GM12878 (cell line): ENCODE data around the gene WHRN. TPM values are rescaled to one million over a fixed set of nuclear protein-coding genes. Genes with fewer than 3 reads are reported as not detected.

Experiments used
- ATAC-seq: fragments of 200-7000 bp; cut with Tn5 transposase; 3 replicates; pipeline ENCODE4 v1.9.1; 2020; ENCODE audit warnings: mild to moderate bottlenecking, moderate library complexity
- BruUV-seq: library from RNA; stranded (reverse); fragments of 400-500 nt; replicated peaks from 2 replicates; lab custom pipeline; 2021; lab: Mats Ljungman, UMichigan
- CTCF ChIA-PET: fragments of 300-600 bp; sonication (Branson Sonifier 250); formaldehyde crosslinking; extraction: SDS; loops from one replicate; lab custom pipeline; 2021; ENCODE audit warnings: inconsistent platforms; lab: Yijun Ruan, JAX
- POLR2A ChIA-PET: fragments of 350-600 bp; formaldehyde crosslinking; extraction: SDS; loops from one replicate; lab custom pipeline; 2021; ENCODE audit warnings: inconsistent platforms; lab: Charles Lee
- RAD21 ChIA-PET: fragments of 300-600 bp; sonication (Branson Sonifier 250); formaldehyde crosslinking; loops from one replicate; lab custom pipeline; 2023; ENCODE audit warnings: antibody characterized with exemption; ENCODE audit not compliant: unreplicated experiment; lab: Charles Lee
- SMC1A ChIA-PET: fragments of 300-600 bp; sonication (Branson Sonifier 250); formaldehyde crosslinking; loops from one replicate; lab custom pipeline; 2023; ENCODE audit not compliant: unreplicated experiment, uncharacterized antibody; lab: Charles Lee
- DNase-seq: peaks from one replicate; pipeline ENCODE4 v3.0.0-alpha.2; 2011; ENCODE audit warnings: low read depth, low spot score
- FAIRE-seq: peaks from 3 replicates; lab custom pipeline; 2011; peaks lifted over from hg19 to GRCh38; lab: Jason Lieb, UNC
- H2AFZ ChIP-seq: 2 replicates; pipeline ENCODE4 v1.6.0; 2011; ENCODE audit warnings: low read depth, low read length, control low read depth; ENCODE audit not compliant: control insufficient read depth
- H3K27ac ChIP-seq: 2 replicates; pipeline ENCODE4 v1.5.1; 2011; ENCODE audit warnings: control low read depth; ENCODE audit not compliant: control insufficient read depth, insufficient read depth
- H3K27me3 ChIP-seq, 2 experiments: replicated peaks in 1 of 2; 2 replicates each; pipeline versions ENCODE4 v1.6.0 to v1.6.1; 2011; ENCODE audit warnings: low read length in 1 of 2; ENCODE audit not compliant: control insufficient read depth in 2 of 2, insufficient read depth in 2 of 2
- H3K36me3 ChIP-seq, 2 experiments: 2 replicates each; pipeline ENCODE4 v1.5.1; 2011; ENCODE audit warnings: low read length in 1 of 2; ENCODE audit not compliant: control insufficient read depth in 2 of 2, insufficient read depth in 2 of 2
- H3K4me1 ChIP-seq: 2 replicates; pipeline ENCODE4 v1.6.1; 2011; ENCODE audit warnings: mild to moderate bottlenecking, low read length, moderate library complexity, mixed read lengths; ENCODE audit not compliant: control insufficient read depth, insufficient read depth
- H3K4me2 ChIP-seq: 2 replicates; pipeline ENCODE4 v1.6.0; 2011; ENCODE audit warnings: control low read depth; ENCODE audit not compliant: control insufficient read depth, insufficient read depth
- H3K4me3 ChIP-seq: fragments of 200-600 bp; sonication (generic); 2 replicates; pipeline ENCODE4 v1.5.1; 2016
- H3K79me2 ChIP-seq: 2 replicates; pipeline ENCODE4 v1.6.0; 2011; ENCODE audit warnings: low read length; ENCODE audit not compliant: control insufficient read depth, insufficient read depth
- H3K9ac ChIP-seq: 2 replicates; pipeline ENCODE4 v1.8.0; 2011; ENCODE audit warnings: low read length, control low read depth, mixed read lengths; ENCODE audit not compliant: control insufficient read depth, insufficient read depth
- H3K9me3 ChIP-seq: replicated peaks from 3 replicates; pipeline ENCODE4 v1.5.1; 2011; ENCODE audit warnings: mild to moderate bottlenecking, low read length; ENCODE audit not compliant: control insufficient read depth, insufficient read depth
- H4K20me1 ChIP-seq: 2 replicates; pipeline ENCODE4 v1.6.0; 2011; ENCODE audit not compliant: control insufficient read depth, insufficient read depth
- BHLHE40 ChIP-seq, 2 experiments: fragments of 450-650 bp in 1 of 2; IDR thresholded peaks; 2 replicates each; pipeline ENCODE4 v1.6.1; 2011 to 2017; ENCODE audit warnings: low read depth in 2 of 2, borderline replicate concordance in 1 of 2, improper control_type of control experiment in 1 of 2, low read length in 1 of 2, mild to moderate bottlenecking in 1 of 2
- EGR1 ChIP-seq, 2 experiments: IDR thresholded peaks; 1 replicate in 1 of 2; 2 replicates in 1 of 2; pipeline ENCODE4 v1.6.1; 2011 to 2012; ENCODE audit warnings: low read depth in 2 of 2, low read length in 2 of 2, borderline replicate concordance in 1 of 2, mild to moderate bottlenecking in 1 of 2, moderate library complexity in 1 of 2
- IKZF1 ChIP-seq: fragments of 450-650 bp; conservative IDR thresholded peaks from 2 replicates; pipeline ENCODE4 v1.6.1; 2017; ENCODE audit warnings: antibody characterized with exemption, mild to moderate bottlenecking
- MEF2B ChIP-seq: fragments of 450-650 bp; IDR thresholded peaks from 2 replicates; pipeline ENCODE4 v1.6.1; 2018; ENCODE audit warnings: mild to moderate bottlenecking, moderate library complexity; ENCODE audit not compliant: partially characterized antibody, poor library complexity, severe bottlenecking
- NFYB ChIP-seq: IDR thresholded peaks from 2 replicates; pipeline ENCODE4 v1.6.1; 2011; ENCODE audit warnings: low read depth, mild to moderate bottlenecking, low read length, improper control_type of control experiment, moderate library complexity; ENCODE audit not compliant: insufficient read depth
- NR2C2 ChIP-seq: IDR thresholded peaks from 2 replicates; pipeline ENCODE4 v1.6.1; 2011; ENCODE audit warnings: borderline replicate concordance, low read depth; ENCODE audit not compliant: control insufficient read depth, insufficient read length
- POLR2A ChIP-seq: IDR thresholded peaks from 2 replicates; pipeline ENCODE4 v1.6.1; 2011; ENCODE audit warnings: low read depth, mild to moderate bottlenecking, low read length
- ZNF687 ChIP-seq: fragments of 450-650 bp; IDR thresholded peaks from 2 replicates; pipeline ENCODE4 v1.6.1; 2017; ENCODE audit warnings: mild to moderate bottlenecking, moderate library complexity
- WGBS: methylation state at CpG from one replicate; pipeline ENCODE4 v1.1.6; 2016; ENCODE audit warnings: low lambda C conversion rate; ENCODE audit not compliant: insufficient replicate concordance, insufficient coverage; ENCODE audit errors: missing lambda C conversion rate; 5-methylcytosine and 5-hydroxymethylcytosine counted together
- in situ Hi-C: fragments of 300-500 bp; cut with MboI; formaldehyde crosslinking; loops from 9 replicates; pipeline ENCODE4 v1.14.3; 2018; ENCODE audit warnings: mixed read lengths
- intact Hi-C: fragments of 100-400 bp; cut with micrococcal nuclease; formaldehyde crosslinking; loops from one replicate; pipeline ENCODE4 v1.14.2; 2022; ENCODE audit not compliant: unreplicated experiment
- polyA plus RNA-seq, 11 experiments: library from polyadenylated mRNA; depleted of rRNA in 4 of 11; unstranded in 6 of 11; stranded (reverse) in 5 of 11; fragments of >200 nt; fragmentation: Nextera tagmentation in 4 of 11; fragmentation: Illumina TruSeq in 1 of 11; extraction: Ambion mirVana in 4 of 11; extraction: Trizol in 1 of 11; gene quantifications; 1 replicate in 1 of 11; 2 replicates in 10 of 11; pipeline versions ENCODE4 v1.2.1 to v1.2.3, GENCODE V29; 2011 to 2016; ENCODE audit warnings: inconsistent platforms in 2 of 11, missing spikeins in 2 of 11, low read depth in 1 of 11
- total RNA-seq, 4 experiments: library from RNA; depleted of rRNA in 3 of 4; stranded (reverse); fragments of >200 nt in 3 of 4; fragmentation: Illumina TruSeq in 1 of 4; extraction: Trizol in 1 of 4; gene quantifications; 2 replicates each; pipeline versions ENCODE4 v1.2.1 to v1.2.3, GENCODE V29; 2013 to 2021

WHRN gene
- total and polyA plus RNA-seq, 10 of the 15 experiments (the other 5 are each of a cell fraction or from before 2014, with no cell fraction given): 0.04 to 18.2 (median 0.68) TPM; not detected in 1

- peaks cover 37% of the 10 kb centered on the region for H3K79me2 ChIP-seq
- no peak overlapping the region for H3K9ac ChIP-seq
- no peak overlapping the region for H3K4me3 ChIP-seq
- no peaks in the 10 kb centered on the region for H3K27me3 ChIP-seq
- peaks cover 78% of the 10 kb centered on the region for H3K4me1 ChIP-seq
- POLR2A ChIA-PET: interaction anchor here (0.5 to 13.2 kb wide), 8 partner anchors 9 to 329 kb away, joined by 3 to 312 read pairs (median 4); partner anchors contain the start of gene AKNA
- WGBS: 48% methylated on average over 14 of the region's 14 CpGs
- no peak overlapping the region; the same call in 1 of the 2 replicates for H3K4me2 ChIP-seq
- FAIRE-seq: no peak
- TF ChIP-seq ZNF687: peak; percentile 77
- TF ChIP-seq MEF2B: peak; percentile 57
- TF ChIP-seq NFYB: 0 out of 2 replicates have a peak, but pooled peaks have one; percentile 16
- TF ChIP-seq BHLHE40 (IDR thresholded peaks at IDR 0.05; ENCODE audit: borderline replicate concordance in 1 of 2, low read depth in 2 of 2, low read length in 1 of 2): peak in 1 of 2 experiments; percentile 10; a peak in 1 of 4 replicates
- TF ChIP-seq POLR2A: peak; percentile 41; the same call in 1 of the 2 replicates
- TF ChIP-seq NR2C2: no peak
- TF ChIP-seq EGR1 (IDR thresholded peaks at IDR 0.05; ENCODE audit: borderline replicate concordance in 1 of 2, low read depth in 2 of 2, low read length in 2 of 2): no peak
- TF ChIP-seq IKZF1: 0 out of 2 replicates have a peak, but pooled peaks have one; percentile 14
- TF ChIP-seq, all 136 proteins: peak for 6
- BruUV-seq: no TSS peak
- H3K9me3 ChIP-seq: no peaks in the 10 kb centered on the region
- ATAC-seq (peak; percentile 4), DNase-seq (no peak)
- H2AFZ ChIP-seq: no peak overlapping the region
- peaks cover 40 to 43% of the 10 kb centered on the region in 2 experiments for H3K36me3 ChIP-seq
- SMC1A ChIA-PET: interaction anchor here (1.1 to 13.9 kb wide), 6 partner anchors 11 to 30 kb away, joined by 3 to 327 read pairs (median 7); partner anchors contain the start of gene AKNA
- H3K27ac ChIP-seq: peak overlapping the region; percentile 78
- in situ Hi-C loops (no loop called here), intact Hi-C loops (loop anchor here (2.0 kb wide), 1 partner anchor 17 kb away; no protein-coding TSS in a partner anchor)
- no peaks in the 10 kb centered on the region for H4K20me1 ChIP-seq
- RAD21 ChIA-PET: interaction anchor here (0.6 to 12.9 kb wide), 5 partner anchors 17 to 38 kb away, joined by 3 to 251 read pairs (median 3); partner anchors contain the start of gene AKNA
- CTCF ChIA-PET: interaction anchor here (0.6 to 7.4 kb wide), 6 partner anchors 20 to 39 kb away, joined by 3 to 108 read pairs (median 4); partner anchors contain the start of gene AKNA
These were observed 137.3 kb downstream of the WHRN start for GRCh38 chr9:114367772-114368569.
